GM15510 (cell line): ENCODE measurements around the gene GABRG3.

Source experiments
- POLR2A ChIP-seq: IDR thresholded peaks from 3 replicates; pipeline ENCODE4 v1.6.1; 2011; ENCODE audit warnings: borderline replicate concordance; ENCODE audit not compliant: insufficient read length; ENCODE audit errors: extremely low read depth

The GABRG3 gene

DNA sequence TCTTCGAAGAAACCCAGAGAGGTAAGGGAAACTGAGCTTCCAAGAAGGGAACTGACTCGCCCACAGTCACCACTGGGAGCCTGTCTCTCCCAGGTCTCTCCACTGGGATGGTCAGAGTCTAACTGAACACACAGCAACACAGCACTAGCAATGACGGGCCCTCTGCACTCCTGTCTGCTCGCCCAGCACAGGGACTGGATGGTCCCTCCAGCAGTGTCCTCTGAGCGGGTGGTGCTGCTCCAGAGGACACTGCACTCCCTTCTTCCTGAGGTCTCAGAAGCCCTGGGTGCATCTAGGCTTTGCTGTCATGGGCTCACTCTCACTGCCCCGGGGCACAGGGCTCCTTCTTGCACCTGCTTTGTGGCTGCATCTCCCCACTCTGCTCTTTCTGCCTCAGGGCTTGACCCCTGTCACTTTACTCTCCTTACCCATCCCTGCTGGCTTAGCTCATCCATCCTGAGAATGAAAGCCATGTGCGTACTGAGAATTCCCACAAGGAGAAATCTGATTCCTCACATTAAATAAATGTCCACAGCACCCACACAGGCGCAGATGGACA lies 356.6 kb downstream of the GABRG3 start:
- no peak for TF ChIP-seq POLR2A

DNA sequence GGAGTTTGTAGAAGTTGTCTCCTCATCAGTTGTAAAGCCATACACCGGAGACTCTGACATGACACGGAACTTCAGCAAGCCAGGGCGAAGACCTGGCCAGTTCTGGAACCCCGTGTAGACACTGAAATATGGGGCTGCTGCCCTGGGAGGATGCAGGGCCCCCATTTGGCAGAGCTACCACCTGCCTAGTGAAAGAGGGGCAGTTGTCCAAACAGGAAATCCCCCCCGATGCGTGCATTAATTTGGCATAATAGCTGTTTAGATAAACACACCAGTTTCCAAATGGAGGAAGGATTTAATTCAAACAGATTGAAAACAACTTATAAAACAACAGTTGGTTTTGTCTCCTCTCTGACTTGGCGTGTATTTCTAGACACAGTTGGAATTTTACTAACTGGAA lies 357.2 kb downstream of the GABRG3 start:
- no peak for TF ChIP-seq POLR2A

DNA sequence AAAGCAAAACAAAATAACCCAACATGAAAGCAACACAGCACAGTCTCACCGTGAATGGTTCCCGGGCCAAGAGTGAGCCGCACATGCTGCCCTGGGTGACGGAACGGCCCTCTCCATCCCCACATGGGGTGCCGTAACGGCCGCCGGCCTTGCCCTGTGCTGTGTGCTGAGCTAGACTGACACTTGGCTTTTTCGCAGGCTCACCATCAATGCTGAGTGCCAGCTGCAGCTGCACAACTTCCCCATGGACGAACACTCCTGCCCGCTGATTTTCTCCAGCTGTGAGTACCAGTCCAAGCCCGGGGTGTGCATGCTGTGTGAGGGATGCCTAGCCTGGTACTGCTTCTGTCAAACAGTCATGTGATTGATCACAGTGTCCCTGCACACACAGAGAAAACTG lies 357.6 kb downstream of the GABRG3 start:
- no peak for TF ChIP-seq POLR2A

DNA sequence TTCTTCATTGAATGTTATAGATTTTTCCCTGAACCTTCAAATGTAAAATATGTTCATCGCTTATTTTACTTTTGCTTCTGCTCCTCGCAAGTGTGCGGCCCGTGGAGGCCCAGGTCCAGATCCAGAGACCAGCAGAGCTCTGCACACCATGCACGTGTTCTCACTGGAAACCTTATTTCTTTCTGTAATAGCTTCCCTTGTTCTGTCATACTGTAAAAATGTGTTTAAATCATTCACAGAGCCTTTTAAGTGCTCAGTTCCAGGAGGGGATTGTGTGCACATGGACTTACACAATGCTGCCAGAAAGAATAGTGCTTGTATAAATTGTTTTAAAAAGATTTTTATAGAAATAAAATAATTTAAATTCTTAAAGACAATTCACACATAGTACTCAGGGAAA lies 359.3 kb downstream of the GABRG3 start:
- TF ChIP-seq POLR2A = no peak

DNA sequence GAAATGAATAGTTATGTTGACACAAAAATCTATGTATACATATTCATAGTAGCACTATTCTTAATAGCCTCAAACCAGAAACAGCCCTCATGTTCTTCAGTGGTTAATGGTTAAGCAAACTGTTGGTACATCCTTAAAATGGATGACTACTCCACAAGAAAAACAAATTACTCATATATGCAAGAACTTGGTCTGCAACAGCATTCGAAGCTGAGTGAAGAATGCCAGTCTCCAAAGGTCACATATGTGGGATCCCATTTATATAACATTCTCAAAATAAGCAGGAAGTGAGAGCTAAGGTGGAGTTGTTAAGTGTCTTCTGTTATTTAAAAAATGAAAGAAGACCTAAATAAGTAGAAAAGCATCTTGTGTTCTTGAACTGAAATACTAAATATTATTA lies 365.7 kb downstream of the GABRG3 start:
- TF ChIP-seq POLR2A = no peak

DNA sequence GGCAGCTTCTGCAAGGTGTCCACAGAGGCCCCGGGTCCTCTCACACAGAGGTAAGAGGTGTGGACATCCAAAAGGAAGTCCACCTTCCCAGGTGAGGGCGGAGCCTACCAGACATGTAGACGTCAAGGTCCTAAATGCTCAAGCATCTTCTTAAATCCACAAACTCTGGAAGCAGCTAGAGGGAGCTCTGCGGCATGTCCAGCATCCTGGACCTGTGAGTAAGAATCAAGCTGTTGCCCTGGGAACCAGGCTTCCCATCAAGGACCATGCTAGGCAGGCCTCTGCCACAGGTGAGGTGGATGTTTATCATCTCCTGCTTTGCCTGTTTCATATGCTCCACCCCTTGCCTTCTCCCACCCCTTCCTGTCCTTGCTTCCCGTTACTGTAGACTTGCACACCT lies 368.2 kb downstream of the GABRG3 start:
- TF ChIP-seq POLR2A = no peak

DNA sequence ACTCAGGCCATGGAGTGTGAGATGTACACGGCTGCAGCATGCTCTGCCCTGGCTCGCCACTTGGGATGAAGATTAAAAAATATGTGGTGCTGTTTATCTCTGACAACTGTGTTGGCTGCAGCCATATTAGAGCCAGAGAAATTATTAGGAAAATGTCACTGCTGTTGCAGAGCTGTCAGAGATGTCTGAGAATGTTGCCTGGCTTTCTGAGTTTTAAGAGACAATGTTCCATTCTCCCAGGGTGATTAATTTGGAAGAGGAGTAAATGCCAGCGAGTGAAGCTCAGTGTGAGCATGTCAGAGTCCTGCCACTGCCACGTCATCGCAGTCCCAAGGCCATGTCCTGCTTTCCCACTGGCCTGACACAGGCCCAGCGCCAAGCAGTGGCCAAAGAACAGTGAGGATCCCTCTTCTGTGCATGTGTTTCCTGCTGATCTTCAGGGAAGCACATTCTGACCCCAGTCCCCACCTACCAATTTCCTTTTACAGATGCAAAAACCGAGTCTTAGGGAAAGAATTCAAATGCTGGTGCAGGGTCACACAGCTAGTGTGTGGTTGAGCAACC lies 370.9 kb downstream of the GABRG3 start:
- no peak for TF ChIP-seq POLR2A

DNA sequence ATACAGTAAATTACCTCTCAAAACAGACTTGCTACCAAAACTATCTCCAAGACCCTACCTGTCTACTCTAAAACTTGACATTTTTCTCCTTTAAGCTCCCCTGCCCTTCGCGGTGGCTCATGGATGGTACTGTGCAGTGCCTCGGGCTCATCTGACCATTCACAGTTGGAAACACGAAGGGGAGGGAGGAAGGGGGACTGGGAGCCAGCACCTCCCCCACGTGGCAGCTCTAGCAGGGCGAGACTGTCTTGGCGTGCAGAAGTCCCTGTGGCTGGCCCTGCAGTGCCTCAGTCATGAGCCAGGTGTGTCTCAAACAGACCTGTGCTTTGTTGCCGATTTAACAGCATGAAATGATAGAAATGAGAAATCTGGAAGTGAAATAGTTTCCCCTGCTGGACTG lies 372.0 kb downstream of the GABRG3 start:
- TF ChIP-seq POLR2A = no peak

DNA sequence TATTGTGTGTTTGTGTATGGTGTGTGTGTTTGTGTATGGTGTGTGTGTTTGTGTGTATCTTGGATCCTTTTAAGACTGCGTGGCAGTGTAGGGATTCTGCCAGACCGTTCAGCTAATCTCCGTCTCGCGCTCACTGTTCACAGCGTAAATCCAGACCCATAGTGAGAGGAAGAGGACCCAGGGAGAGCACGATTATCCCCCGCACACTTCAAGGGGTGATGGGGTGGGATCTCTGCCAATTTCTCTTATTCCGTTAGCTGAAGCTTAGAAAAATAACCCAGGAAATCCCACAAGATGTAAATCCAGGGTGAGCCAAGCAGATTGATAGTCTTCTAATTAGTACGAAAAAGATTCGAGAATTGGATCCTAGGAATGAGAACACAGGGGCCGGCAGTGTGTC lies 381.2 kb downstream of the GABRG3 start:
- no peak for TF ChIP-seq POLR2A

DNA sequence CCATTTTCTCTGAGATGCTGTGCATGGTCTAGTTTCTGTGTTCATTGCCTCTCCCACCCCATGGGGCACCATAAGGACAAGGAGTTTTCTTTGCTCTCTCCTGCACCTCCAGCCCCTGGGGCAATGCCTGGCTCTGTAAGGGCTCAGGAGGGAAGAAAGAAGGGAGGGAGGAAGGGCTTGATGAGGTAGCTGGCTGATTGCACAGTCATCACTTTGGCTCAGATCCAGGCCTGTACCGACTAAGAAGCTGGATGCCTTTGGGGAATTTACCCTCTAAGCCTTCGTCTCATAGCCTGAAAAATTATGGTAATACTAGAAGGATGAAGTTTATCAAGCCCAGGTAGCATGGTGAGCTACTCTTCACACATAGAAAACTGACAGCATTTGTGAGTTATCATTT lies 382.9 kb downstream of the GABRG3 start:
- TF ChIP-seq POLR2A = no peak

DNA sequence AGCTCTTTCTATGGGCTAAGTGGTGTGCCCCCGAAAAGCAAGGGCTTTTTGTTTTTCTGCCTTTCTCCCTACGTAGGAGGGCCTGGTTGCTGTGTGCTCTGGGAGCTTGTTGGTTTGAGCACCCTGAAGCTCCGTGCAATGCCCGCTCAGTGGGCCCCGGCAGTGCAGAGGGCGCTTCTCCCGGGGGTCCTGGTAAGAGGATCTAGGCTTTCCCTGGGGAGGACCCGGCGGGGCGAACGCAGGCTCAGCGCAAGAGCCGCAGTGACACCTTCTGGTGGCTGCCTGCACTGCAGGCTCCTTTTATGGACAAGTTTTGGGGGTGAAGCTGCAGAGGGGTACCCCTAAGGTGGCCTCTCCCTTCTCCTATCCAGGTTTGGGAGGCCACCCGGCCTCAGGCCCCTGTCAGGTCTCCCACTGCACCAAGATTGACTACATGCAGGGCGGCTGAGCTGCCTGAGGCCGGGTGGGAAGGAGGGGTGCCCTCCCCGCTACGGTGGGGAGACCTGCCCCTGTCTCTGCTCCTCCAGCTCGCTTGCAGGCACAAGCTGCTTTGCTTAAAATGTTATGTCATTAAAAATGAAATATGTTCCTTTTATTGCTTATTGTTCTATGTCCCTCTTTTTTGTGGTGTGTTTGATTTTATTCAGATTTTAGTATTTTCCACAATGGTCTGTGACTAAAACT lies 387.9 kb downstream of the GABRG3 start:
- TF ChIP-seq POLR2A = no peak

DNA sequence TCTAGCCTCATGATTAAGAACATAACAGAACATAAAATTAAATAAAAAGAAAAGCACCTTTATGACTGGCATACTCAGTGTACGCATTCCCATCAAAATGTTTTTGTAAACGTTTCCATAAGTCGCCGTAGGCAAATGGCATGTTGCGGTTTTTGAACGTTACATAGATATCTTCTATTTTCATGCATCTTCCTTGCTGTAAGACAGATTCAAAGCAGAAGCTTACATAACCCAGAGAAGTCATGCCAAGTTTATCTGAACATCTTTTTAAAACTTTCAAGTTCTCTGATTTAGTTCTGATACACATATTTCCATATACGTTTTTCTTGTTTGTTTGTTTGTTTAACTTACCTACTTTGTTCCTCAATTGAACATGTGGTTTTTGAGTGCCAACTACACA lies 388.6 kb downstream of the GABRG3 start:
- no peak for TF ChIP-seq POLR2A

DNA sequence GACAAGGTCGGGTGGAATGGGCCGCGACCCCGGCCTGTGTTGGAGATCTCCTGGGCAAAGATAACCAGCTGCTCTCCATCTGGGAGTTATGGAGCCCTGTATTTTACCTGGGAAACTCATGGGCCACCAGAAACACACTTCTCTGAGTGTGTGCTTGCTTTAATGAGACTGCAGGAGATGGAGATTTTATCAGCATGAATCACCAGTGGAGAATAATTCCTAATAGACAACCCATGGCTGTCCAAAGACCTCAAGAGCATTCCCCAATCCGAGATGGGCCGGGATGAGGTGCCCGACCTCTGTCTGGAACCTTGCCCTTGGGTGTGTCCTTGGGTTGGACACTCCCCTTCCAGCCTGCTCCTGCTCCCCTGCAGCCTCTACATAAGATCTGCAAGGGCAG lies 389.3 kb downstream of the GABRG3 start:
- TF ChIP-seq POLR2A = no peak

DNA sequence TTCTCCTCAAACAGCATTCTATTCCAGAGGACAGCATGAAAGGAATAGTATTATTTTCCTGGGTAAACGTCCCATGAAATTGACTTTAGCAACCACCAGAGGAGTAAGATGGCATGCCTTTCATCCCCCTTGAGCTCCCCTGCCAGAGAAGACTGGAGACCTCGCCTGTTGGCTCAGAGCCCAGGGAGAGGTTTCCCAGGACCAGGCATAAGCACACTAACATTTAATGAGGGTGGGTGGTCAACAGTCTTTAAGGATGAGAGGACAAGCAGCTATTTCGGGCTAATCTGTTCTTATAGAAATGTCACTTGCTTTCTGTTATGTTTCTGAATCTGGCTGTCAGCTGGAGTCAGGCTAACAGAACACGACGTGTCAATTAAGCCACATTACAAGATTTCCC lies 390.5 kb downstream of the GABRG3 start:
- TF ChIP-seq POLR2A = no peak

DNA sequence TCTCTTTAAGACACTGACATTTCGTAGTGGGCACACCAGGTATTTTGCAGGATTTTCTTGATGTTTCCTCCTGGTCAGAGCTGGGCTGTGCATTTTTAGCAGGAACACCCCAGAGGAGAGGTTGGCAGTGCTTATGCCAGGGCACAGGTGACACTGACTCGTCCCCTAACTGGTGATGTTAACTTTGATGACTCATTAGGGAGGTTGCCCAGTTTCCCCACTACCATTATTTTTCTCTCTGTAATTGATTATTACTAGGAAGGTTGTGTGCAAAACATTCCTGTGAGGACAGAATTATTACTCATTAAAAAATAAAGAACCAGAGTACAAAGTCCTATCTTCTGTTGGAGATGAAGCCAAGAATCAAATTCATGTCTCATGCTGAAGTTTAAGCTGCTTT lies 394.5 kb downstream of the GABRG3 start:
- no peak for TF ChIP-seq POLR2A

DNA sequence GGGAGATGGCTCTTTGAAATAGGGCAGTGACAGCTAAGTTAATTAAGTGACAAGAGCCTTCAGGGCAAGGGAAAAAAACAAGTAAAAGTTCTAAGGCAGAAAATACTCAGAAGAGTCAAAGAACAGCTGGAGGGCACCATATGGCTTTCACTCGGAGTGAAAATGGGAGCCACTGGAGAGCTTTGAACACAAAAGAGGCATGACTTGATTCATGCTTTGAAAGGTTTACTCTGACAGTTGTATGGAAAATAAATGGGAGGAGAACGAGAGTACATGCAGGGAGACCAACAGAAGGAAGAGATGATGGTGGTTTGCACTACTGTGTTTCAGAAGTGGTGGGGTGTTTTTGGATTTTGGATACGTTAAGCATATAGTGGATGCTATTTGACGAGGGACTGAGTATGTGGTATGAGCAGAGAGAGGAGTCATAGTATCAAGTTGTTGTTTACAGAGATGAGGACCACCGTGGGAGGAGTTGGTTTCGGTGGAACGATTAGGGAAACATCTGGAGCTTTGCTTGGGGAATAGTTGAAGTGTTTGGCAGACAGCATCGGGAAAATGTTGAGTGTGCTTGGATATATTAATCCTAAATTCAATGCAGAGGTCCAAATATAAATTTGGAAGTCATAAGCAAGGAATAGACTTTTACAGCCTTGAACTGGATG lies 411.5 kb downstream of the GABRG3 start:
- no peak for TF ChIP-seq POLR2A

DNA sequence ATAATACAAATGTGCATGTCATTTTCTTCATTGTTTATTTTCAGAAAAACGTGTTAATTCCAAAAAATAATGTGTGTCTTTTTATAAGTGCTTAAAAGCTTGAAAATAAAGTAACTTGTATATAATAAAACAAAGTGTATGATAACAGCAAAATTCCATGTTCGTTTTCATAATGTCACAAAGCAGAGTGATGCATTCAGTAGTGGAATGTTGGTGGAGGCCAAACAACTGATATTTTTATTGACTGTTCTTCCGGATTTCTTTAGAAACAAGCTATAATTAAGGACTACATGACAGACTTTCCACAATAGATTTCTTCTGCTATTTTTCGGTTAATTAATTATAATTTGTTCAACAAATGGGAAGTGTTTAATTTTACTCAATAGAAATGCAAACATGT lies 412.7 kb downstream of the GABRG3 start:
- no peak for TF ChIP-seq POLR2A

DNA sequence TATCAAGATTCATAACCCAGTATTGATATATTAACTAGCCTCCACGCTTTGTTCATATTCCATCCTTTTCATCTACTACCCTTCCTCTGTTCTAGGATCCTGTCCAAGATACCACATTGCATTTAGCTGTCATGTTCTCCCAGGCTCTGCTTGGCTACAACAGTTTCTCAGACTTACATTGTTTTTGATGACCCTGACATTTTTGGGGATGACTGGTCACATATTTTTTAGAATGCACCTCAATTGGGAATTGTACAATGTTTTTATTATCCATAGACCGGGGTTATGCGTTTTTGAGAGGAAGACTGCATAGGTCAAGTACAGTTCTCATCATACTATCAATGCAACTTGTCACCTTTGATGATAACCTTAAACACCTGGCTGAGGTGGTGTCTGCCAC lies 421.2 kb downstream of the GABRG3 start:
- TF ChIP-seq POLR2A = no peak
